ENCODE measurements around the gene C19orf38. TPM values are rescaled to one million over a fixed set of nuclear protein-coding genes. Genes with fewer than 3 reads are reported as not detected.
A peak's percentile ranks its signal among the peaks of the same experiment; 100 is the strongest.

Gene C19orf38
- total and polyA plus RNA-seq, 2 of the 4 experiments (the other 2 are of a cell fraction), result 0.18 to 0.19 TPM

DNA sequence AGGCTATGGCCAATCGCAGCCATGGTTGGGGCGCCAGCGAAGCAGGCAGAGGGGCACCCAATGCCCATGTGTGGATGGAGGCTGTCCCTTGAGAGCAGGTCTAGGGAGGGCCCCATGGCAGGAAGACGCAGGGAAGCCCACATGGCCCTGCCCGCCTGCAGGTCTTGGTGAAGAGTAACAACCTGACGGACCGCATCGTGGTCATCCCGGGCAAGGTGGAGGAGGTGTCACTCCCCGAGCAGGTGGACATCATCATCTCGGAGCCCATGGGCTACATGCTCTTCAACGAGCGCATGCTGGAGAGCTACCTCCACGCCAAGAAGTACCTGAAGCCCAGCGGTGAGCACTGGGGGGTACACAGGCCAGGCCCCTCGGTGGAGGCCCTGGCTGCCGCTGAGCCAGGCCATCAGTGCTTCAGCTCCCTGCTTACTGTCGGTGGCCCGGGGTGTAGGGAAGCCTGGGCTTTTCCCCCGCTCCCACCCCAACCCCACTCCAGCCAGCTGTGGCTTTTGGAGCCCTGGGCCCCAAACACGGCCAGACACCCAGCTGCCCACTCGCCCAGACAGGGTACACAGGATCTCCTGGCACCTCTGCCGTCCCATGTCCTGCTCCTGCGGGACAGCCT is 65.6 kb downstream of the C19orf38 start:
- Histone ChIP-seq H3K4ac (ENCODE audit: low read depth, low read length) (no peak overlapping the region), H3K79me1 (ENCODE audit: low read depth in 1 of 2, low read length in 2 of 2) (peaks cover 9 to 27% of the 10 kb centered on the region in 2 experiments; a peak in 3 of 4 replicates), H3K9ac (ENCODE audit: low read depth, low read length) (no peak overlapping the region), H3K23ac (ENCODE audit: low read depth, low read length) (no peak overlapping the region), H2AFZ (replicated peaks; ENCODE audit: low read length, poor library complexity) (no peak overlapping the region), H3K9me1 (ENCODE audit: insufficient read depth, low read length) (no peaks in the 10 kb centered on the region), H4K5ac (ENCODE audit: low read depth, low read length) (no peak overlapping the region), H3K9me3 (ENCODE audit: control insufficient read depth, insufficient read depth, low read length) (no peaks in the 10 kb centered on the region), H3K4me2 (ENCODE audit: low read depth, low read length) (no peak overlapping the region), H2AK9ac (replicated peaks; ENCODE audit: low read depth, low read length, poor library complexity) (peak overlapping the region; percentile 28), H2BK20ac (ENCODE audit: low read depth, low read length) (no peak overlapping the region), H2BK5ac (ENCODE audit: low read depth, low read length, poor library complexity, severe bottlenecking) (no peak overlapping the region), H3K4me3 (ENCODE audit: insufficient read depth, low read depth, low read length) (no peak overlapping the region), H3K18ac (ENCODE audit: low read depth, low read length) (no peak overlapping the region), H2BK120ac (ENCODE audit: low read depth, low read length) (no peak overlapping the region), H4K91ac (ENCODE audit: insufficient read depth, low read depth, low read length) (no peak overlapping the region), H4K8ac (ENCODE audit: low read depth in 2 of 2, low read length in 2 of 2) (no peak overlapping the region), H2AK5ac (ENCODE audit: low read depth, low read length) (no peak overlapping the region), H4K20me1 (ENCODE audit: insufficient read depth, low read length) (peaks cover 14% of the 10 kb centered on the region), H3K14ac (replicated peaks; ENCODE audit: low read depth, low read length) (no peak overlapping the region), H3K4me1 (ENCODE audit: control insufficient read depth, insufficient read depth, low read length) (peaks cover 12% of the 10 kb centered on the region), H3K27ac (ENCODE audit: insufficient read depth, low read length) (no peak overlapping the region), H2BK15ac (ENCODE audit: low read depth, low read length) (no peak overlapping the region), H3K27me3 (ENCODE audit: control insufficient read depth, insufficient read depth, low read length) (no peaks in the 10 kb centered on the region), H3K36me3 (ENCODE audit: control insufficient read depth, insufficient read depth, low read length) (peaks cover 46% of the 10 kb centered on the region), H3K56ac (ENCODE audit: extremely low read depth, insufficient read depth, low read length) (no peak overlapping the region)
- 98% methylated on average over 8 of the region's 24 CpGs; no CpG with 5 or more reads in 1 of the 2 experiments for WGBS, 2 experiments (ENCODE audit: extremely low coverage in 2 of 2, insufficient read length in 1 of 2)
- dilution Hi-C loops (cut with HindIII; ENCODE audit: low sequenced_read_pairs, unreplicated experiment) (no loop called here), in situ Hi-C loops (cut with MboI; ENCODE audit: low sequenced_read_pairs) (no loop called here), intact Hi-C loops (cut with micrococcal nuclease) (no loop called here)
- TF ChIP-seq SMC3 (IDR thresholded peaks at IDR 0.05; ENCODE audit: low read depth, low read length), result no peak
- TF ChIP-seq MXI1 (IDR thresholded peaks at IDR 0.05; ENCODE audit: borderline replicate concordance, low read depth, low read length), result no peak
- TF ChIP-seq POLR2A (IDR thresholded peaks at IDR 0.05; ENCODE audit: low read depth, low read length), result no peak
- TF ChIP-seq, protein P1, sequence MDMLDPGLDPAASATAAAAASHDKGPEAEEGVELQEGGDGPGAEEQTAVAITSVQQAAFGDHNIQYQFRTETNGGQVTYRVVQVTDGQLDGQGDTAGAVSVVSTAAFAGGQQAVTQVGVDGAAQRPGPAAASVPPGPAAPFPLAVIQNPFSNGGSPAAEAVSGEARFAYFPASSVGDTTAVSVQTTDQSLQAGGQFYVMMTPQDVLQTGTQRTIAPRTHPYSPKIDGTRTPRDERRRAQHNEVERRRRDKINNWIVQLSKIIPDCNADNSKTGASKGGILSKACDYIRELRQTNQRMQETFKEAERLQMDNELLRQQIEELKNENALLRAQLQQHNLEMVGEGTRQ (IDR thresholded peaks at IDR 0.05; ENCODE audit: low read depth, low read length), result no peak
- no peak for TF ChIP-seq RCOR1 (IDR thresholded peaks at IDR 0.05; ENCODE audit: insufficient replicate concordance, low read length)
- TF ChIP-seq, protein P2, sequence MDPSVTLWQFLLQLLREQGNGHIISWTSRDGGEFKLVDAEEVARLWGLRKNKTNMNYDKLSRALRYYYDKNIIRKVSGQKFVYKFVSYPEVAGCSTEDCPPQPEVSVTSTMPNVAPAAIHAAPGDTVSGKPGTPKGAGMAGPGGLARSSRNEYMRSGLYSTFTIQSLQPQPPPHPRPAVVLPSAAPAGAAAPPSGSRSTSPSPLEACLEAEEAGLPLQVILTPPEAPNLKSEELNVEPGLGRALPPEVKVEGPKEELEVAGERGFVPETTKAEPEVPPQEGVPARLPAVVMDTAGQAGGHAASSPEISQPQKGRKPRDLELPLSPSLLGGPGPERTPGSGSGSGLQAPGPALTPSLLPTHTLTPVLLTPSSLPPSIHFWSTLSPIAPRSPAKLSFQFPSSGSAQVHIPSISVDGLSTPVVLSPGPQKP (IDR thresholded peaks at IDR 0.05; ENCODE audit: borderline replicate concordance, low read depth, low read length), result no peak
- no peak for TF ChIP-seq CHD1 (IDR thresholded peaks at IDR 0.05; ENCODE audit: low read depth, low read length)
- no TSS peak for BruUV-seq (replicated peaks)
- CTCF ChIA-PET, result no interaction called here
- DNase-seq (no peak), ATAC-seq (ENCODE audit: low read depth) (no peak)
- POLR2A ChIA-PET (ENCODE audit: unreplicated experiment), result no interaction called here

All from IMR-90 (cell line).